LoVo (cell line): ENCODE data around the gene DNAH2.

Experiments used
- DNase-seq: peaks from one replicate; pipeline ENCODE4 v3.0.0-alpha.2; 2016; ENCODE audit warnings: low spot score

The DNAH2 gene

DNA sequence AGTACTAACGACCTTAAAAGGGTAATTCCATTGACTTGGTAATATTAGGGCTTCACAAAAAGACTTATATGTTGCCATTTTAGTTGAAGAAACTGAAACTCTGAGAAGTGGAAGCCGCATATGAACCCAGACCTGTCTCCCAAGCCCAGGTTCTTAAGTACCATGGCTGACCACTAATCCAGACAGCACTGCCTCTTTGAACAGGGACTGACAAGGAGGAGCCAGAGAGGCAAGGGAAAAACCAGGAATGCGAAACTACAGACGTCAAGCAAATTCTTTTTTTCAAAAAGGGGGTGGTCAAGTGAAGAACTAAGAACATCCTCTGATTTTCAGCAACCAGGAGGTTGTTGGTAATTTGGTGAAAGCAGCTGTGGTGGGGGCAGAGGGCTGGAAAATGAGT lies 155.5 kb downstream of the DNAH2 start:
- DNase-seq = no peak

DNA sequence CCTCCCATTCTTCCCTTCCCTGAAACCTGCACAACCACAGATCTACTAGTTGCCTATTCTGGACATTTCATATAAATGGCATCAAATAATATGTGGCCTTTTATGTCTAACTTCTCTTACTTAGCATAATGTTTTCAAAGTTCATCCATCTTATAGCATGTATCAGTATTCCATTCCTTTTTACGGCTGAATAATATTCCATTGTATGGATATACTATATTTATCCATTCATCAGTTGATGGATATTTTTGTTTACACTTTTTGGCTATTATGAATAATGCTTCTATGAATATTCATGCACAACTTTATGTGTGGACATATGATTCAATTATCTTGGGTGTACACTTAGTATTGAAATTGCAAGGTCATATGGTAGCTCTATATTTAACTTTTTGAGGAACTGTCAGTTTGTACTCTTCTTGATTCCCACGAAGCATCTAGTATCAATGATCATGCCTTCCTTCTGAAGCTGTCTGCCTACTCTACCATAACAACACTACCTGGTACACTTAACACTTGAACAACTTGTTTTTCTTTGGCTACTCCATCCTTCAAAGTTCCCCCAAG lies 158.3 kb downstream of the DNAH2 start:
- DNase-seq = no peak

DNA sequence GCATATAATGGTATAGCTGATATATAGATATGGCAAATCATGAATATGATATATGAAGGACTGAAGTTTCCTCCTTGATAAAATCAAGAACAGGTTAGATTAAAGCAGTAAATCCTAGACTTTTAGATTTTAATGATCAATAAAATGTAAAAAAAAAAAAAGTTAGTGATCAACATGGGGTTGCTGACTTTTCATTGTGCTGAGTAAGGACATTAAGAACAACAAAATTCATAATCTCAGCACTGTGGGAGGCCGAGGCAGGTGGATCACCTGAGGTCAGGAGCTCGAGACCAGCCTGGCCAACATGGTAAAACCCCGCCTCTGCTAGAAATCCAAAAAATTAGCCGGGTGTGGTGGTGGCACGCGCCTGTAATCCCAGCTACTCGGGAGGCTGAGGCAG lies 160.7 kb downstream of the DNAH2 start:
- DNase-seq = no peak

DNA sequence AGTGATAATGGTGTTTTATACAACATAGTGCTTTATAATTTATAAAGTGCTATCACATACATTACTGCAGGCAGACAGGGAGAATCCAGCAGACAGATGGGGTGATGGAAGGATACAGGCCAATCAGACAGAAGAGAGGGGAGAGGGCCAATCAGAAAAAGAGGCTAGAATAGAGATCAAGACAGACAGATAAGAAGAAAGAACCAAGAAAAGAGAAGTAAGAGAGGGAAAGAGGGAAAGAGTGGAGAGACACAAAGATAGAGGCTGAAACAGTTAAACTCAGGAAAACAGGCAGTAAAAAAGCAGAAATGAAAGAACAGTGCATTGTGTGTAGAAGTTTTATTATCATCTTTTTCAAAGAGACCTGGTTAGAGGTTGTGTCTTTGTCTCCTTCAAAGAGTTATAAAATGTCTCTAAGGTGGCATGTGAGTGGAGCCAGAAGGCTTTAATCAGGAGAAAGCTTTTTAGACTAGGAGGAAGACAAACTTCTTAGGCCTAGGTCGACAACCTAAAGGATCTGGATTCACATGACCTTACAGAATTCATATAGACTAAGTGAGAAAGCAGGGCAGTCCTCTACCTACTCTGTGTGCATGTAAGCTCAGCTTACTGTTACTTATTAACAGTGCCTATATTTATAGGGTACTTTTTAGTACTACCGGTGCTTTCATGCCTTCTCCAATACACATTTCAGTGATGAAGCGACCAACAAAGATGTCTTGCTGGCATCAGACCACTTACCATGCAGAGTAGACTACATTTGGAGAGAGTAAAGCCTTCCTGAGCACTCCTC lies 162.7 kb downstream of the DNAH2 start:
- DNase-seq = no peak

DNA sequence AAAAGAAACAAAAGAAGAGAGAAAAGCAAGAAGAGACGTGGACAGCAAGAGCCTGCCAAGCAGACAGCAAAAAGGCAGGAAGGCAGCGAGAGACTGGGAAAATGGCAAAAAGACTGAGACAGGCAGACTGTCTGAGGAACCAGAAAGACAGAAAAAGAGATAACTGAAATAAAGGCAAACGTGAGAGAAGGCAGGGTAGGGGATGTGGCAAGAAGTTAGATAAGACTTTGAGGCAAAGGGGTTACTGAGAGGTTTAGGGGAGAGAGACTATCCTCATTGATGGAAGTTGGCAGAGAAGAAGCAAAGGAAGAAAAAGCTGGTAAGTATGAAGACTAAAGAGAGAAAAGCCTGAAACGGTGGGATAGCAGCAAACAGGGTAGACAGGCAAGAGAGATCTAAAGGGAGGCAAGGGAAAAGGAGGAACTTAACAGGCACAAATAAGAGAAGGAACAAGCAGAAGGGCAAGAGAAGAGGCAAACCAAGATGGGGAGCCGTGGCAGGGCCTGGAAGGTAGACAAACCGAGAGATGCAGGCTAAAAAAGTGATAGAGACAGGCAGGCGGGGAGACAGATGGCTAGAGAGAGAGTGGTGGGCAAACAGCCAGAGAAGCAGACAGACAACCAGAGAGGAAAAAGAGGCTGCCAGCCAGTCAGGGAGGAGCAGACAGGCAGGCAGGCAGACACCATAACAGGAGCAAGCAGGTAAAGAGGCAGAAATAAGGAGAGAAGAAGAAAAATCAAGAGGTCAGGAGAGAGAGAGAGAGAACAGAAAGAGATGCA lies 163.9 kb downstream of the DNAH2 start:
- no peak for DNase-seq

DNA sequence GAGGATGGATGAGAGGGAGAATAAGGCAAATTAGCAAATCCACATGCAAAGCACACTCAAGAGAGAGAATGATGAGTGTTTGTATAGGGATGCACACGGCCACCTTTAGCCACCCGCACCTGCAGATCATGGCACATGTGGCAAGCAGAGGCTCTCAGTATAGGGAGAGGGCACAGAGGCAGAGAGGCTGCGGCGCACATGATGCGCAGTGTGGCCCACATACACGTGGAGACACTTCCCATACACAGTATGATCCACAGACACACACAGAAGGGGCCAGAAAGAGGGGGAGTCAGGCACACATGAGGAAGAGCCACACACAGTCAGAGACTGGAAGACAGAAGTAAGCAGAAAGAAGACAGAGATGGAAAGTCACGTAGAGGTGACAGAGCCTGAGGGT lies 164.5 kb downstream of the DNAH2 start:
- DNase-seq = no peak

DNA sequence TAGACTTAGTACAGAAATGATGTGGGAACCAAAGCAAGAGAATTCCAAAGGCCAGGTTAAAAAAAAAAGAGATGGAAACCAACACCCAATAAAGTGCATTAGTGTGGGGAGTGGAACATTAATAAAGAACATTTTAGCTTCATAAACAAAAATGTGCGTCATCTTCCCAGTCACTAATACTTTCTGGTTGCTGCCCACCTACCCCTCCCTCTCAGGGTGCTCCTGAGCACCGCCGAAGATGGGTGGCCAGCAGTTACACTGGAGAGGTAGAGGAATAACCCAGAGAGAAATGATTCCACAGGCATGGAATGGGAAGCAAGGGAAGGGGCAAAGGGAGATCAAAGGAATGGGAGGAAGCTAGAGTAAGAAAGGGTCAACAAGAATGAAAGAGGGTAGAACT lies 165.1 kb downstream of the DNAH2 start:
- DNase-seq = no peak
